HG03066 (cell line): Measurements from ENCODE around the gene IL4R.
A peak's percentile ranks its signal among the peaks of the same experiment; 100 is the strongest.
"Not testable (repeated sequence)": the region's sequence is repeated elsewhere in the genome, so short reads cannot be mapped to it uniquely, and the experiment has no call there.

Experiments used
- ATAC-seq: cut with Tn5 transposase; IDR thresholded peaks from one replicate; pipeline ENCODE4 v1.9.1; 2021; ENCODE audit warnings: low read depth; ENCODE audit not compliant: unreplicated experiment

The IL4R gene

GRCh38 chr16:27400751-27401620 lies 87.2 kb downstream of the IL4R start:
- no peak for ATAC-seq

- peak; percentile 50 for ATAC-seq
Observed at GRCh38 chr16:27401768-27402568, 88.2 kb downstream of the IL4R start, which contains the start of gene IL21R. TSS of gene IL21R (plus strand) at chr16:27402174. CDS start at chr16:27430072, 27,898 bp downstream.

- no peak for ATAC-seq
Observed at GRCh38 chr16:27402569-27402963, 88.8 kb downstream of the IL4R start.

- no peak for ATAC-seq
Observed at GRCh38 chr16:27402964-27403600, 89.3 kb downstream of the IL4R start.

GRCh38 chr16:27403601-27403992 lies 89.8 kb downstream of the IL4R start:
- ATAC-seq, result no peak

GRCh38 chr16:27404163-27404823 lies 90.5 kb downstream of the IL4R start:
- no peak for ATAC-seq

- no peak for ATAC-seq
Observed at GRCh38 chr16:27405546-27406451, 92.0 kb downstream of the IL4R start.

GRCh38 chr16:27406511-27407128 lies 92.8 kb downstream of the IL4R start:
- ATAC-seq, result no peak

GRCh38 chr16:27407133-27407532 lies 93.4 kb downstream of the IL4R start:
- no peak for ATAC-seq

- ATAC-seq, result peak; percentile 42
Observed at GRCh38 chr16:27408012-27408601, 94.3 kb downstream of the IL4R start.

- ATAC-seq, result peak; percentile 30
Observed at GRCh38 chr16:27408602-27409031, 94.8 kb downstream of the IL4R start.

- ATAC-seq, result not testable (repeated sequence)
Observed at GRCh38 chr16:27409958-27410357, 96.2 kb downstream of the IL4R start.

GRCh38 chr16:27410761-27411160 lies 97.0 kb downstream of the IL4R start:
- no peak for ATAC-seq

- ATAC-seq, result no peak
Observed at GRCh38 chr16:27413956-27414355, 100.2 kb downstream of the IL4R start.
